Measurements from ENCODE around the gene GNAZ.

GNAZ gene

DNA sequence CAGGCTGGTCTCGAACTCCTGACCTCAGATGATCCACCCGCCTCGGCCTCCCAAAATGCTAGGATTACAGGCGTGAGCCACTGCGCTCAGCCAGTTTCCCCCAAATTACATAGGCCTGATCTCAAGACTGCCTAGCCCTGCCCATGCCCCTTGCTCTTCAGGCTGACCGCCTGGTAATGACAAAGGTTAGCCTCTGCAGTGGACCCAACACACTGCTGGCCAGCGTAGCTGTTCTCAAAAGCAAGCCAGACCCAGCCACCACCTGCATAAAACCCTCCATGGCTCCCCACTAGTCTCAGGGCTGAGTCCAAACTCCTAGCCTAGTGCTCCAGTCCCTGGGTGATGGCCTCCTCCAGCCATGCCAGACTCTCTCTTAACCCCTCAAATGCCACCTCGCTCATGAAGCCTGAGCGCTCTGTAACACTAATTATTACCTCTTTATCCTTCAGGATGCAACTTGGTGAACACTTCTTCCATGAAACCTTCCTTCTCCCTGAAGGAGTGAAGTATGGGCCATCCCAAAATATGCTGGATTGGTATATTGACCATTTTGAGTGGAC, 72.3 kb downstream of the GNAZ start:
- FAIRE-seq: no peak

DNA sequence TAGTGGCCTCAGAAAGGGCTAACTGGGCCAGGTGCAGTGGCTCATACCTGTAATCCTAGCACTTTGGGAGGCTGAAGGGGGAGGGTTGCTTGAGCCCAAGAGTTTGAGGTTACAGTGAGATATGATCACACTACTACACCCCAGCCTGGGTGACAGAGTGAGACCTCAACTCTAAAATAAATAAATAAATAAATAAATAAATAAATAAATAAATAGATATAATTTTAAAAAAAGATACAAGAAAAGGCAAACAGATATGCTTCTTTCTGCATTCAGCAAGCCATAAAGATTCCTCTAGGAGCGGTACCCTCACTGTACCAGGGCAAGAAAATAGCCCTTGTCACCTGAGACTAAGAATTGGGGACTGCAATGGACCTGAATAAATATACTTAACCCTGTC, 72.8 kb downstream of the GNAZ start:
- no peak for FAIRE-seq

- FAIRE-seq: no peak
Measured at GRCh38 chr22:23144432-23144831, 74.1 kb downstream of the GNAZ start.

DNA sequence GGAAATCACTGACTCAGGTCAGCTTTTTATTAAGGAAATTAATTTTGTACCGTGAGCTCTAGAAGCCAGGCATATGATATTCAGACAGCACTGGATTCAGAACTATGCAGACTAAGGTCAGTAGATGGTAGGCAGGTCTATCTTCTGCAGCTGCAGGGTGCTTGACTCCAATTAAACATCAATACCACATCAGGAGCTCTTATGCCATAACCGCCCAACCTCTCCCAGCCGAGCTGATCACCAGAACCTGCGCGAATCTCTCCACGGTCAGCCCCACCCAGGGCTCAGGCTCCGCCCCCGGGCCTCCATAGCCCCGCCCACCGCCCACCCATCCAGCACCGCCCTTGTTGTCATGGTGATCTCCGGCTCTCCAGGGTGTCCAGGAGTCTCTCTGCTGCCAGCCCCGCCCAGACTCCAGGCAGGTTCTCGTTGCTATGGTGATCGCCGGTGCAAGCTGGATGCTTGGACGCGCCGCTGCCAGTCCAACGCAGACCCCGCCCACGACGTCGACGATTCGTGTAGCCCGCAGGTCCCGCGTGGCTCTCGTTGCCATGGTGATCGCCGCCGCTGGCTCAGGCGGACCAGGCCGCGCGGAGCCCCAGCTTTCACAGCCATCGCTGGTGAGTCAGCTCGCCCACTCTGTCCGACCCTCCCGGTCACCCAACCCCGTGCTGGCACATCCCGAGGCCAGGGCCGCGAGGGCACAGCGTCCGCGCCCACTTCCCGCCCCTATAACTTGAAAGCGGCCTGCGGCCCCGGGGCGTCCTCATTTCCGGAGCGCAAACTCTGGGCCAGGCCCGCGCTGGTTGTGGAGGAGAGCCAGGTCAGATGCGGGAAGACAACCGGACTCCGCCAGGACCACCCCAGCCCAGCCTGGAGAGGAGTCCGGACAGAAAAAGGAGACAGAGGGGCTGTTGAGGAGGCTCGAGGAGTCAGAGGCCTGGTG, 74.9 kb downstream of the GNAZ start, which contains the start of gene RAB36:
Gene RAB36 (plus strand): TSS at position 546 of the 946 bp plus-strand sequence. CDS start 1,140 bp downstream, outside the sequence.
- FAIRE-seq: peak; percentile 58

- no peak for FAIRE-seq
Measured at GRCh38 chr22:23145878-23146470, 75.7 kb downstream of the GNAZ start.

- no peak for FAIRE-seq
Measured at GRCh38 chr22:23146478-23147205, 76.3 kb downstream of the GNAZ start.

GRCh38 chr22:23147617-23148387, 77.5 kb downstream of the GNAZ start:
- no peak for FAIRE-seq

DNA sequence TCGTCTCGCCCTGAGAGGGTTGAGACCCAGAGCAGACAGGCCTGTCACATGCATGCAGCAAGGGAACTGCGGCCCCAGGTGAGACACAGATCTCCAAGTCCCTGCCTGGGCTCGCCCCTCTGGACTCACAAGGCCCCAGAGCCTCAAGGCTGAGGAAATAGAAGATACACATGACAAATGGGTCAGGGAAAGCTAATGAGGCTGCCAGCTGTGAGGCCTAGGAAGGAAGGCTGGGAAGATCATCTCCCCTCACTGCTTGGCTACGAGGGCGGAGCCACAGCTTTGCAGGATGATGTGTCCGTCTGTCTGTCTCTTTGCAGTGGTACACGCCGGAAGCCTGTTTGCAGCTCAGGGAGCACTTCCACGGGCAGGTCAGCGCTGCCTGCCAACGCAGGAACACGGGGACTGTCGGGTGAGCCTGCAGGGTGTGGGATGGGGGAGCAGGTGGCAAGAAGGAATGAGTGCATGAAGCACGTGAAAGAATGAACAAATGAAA, 79.5 kb downstream of the GNAZ start:
- FAIRE-seq: no peak

- FAIRE-seq: no peak
Measured at GRCh38 chr22:23150762-23151161, 80.4 kb downstream of the GNAZ start.

GRCh38 chr22:23151827-23152226, 81.5 kb downstream of the GNAZ start:
- no peak for FAIRE-seq

DNA sequence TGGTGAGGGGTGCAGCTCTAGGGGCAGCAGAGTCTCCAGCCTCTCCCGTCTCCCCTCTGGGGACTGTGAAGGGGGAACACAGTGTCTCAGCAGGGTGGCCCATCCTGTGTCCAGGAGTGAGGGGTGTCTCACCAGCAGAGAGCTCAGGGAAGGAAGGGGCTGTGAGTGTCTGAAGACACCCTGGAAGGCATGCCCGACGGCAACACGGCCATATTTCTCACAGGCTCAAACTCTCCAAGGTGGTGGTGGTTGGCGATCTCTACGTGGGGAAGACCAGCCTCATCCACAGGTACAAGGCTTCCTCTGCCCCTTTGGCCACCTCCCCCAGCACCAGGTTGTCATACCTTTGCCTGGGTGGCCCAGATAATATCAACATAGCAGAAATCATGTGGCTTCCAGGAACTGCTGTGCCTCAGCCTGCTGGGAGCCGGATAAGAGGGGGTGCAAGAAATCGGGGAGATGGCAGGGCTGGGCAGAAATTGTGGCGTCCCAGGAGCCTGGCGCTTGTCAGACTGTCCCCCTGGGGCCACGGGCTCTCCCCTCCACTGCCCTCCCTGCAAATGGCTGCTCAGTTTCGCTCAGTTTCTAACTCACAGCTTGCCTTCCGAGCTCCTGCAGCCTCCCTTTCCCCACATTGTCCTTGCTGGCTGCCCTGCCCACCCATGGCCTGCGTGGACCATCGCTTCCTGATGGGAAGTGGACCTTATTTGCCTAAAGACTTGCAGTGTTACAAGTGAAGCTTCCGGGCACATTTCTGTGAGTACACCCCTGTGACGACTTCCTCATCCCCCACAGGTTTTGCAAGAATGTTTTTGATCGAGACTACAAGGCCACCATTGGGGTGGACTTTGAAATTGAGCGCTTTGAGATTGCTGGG, 82.2 kb downstream of the GNAZ start:
- FAIRE-seq: no peak

DNA sequence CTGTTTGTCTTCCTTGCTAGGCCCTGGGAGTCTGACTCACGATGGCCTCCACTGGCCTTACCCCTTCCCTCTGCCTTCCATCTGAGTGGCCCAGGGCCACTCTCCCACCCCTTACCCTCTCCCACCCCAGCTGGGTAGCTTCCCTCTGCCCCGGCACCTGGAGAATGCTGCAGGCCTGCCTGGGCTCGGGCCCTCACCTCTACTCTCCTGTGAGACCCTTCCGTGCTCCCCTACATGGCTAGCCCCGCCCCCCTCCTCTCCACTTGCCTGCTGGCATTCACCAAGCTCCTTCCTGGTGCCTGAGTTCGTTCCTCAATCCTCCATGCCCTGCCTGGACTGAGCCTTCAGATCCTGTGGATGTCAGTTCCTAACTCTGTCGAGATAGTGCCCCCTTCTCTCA, 83.7 kb downstream of the GNAZ start:
- FAIRE-seq: no peak

DNA sequence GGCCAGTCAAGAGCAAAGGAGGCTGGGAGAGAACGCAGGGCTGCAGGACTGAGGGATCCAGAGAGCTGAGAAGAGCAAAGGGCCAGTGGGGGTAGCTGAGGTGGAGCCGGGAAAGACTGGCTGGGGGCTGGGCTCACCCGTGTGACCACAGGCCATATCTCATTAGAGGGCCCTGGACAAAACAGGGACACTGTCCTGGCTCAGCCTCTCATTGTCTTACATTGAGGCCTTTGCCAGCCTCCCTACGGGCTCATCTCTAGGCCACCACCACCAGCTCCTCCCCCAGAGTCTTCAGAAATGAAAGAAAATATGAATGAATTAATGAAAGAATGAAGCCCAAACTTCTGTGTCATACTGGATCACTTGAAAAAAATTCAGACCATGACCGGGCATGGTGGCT, 84.1 kb downstream of the GNAZ start:
- FAIRE-seq: no peak

GRCh38 chr22:23155143-23155542, 84.8 kb downstream of the GNAZ start:
- no peak for FAIRE-seq

- no peak for FAIRE-seq
Measured at GRCh38 chr22:23155831-23156230, 85.5 kb downstream of the GNAZ start.

GRCh38 chr22:23156286-23156685, 86.0 kb downstream of the GNAZ start:
- FAIRE-seq: no peak

GRCh38 chr22:23157560-23158515, 87.5 kb downstream of the GNAZ start:
- FAIRE-seq: no peak

DNA sequence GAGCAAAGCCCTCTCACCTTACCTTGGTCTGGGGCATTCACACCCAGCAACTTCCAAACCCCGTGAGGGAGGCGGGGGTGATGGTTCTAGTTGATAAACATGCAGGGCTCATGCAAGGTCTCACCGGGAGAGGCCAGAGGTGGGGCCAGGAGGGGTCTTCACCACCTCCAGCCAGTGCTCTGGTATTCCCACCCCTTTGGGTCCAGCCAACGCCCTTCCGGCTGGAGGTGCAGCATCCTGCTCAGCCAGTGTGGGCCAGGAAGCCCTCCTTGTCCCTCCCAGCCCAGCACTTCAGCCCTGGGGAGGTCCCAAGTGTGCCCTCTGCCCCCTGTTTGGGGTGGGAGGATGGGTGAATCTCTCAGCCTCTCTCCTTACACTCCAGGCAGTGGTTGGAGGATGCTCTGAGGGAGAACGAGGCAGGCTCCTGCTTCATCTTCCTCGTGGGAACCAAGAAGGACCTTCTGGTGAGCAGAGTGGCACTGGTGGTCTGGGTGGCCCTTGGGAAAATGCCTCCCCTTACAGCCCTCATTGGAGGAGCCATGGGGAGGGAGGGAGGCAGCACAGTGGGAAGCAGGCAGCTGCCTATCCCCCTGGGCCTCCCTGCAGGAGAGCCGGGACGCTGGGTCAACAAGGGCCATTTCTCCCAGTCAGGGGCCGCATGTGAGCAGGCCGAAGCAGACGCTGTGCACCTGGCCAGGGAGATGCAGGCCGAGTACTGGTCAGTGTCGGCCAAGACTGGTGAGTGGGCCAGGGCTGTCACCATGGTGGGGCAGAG, 88.4 kb downstream of the GNAZ start:
- FAIRE-seq: no peak

- FAIRE-seq: no peak
Measured at GRCh38 chr22:23159291-23159630, 88.9 kb downstream of the GNAZ start.
